ENCODE results near the gene LMNB1. TPM values are rescaled to one million over a fixed set of nuclear protein-coding genes. Genes with fewer than 3 reads are reported as not detected.

Gene LMNB1
- total and polyA plus RNA-seq, 2 of the 13 experiments (the other 11 are each of a cell fraction or from before 2014, with no cell fraction given) = 12.5 to 159 TPM

DNA sequence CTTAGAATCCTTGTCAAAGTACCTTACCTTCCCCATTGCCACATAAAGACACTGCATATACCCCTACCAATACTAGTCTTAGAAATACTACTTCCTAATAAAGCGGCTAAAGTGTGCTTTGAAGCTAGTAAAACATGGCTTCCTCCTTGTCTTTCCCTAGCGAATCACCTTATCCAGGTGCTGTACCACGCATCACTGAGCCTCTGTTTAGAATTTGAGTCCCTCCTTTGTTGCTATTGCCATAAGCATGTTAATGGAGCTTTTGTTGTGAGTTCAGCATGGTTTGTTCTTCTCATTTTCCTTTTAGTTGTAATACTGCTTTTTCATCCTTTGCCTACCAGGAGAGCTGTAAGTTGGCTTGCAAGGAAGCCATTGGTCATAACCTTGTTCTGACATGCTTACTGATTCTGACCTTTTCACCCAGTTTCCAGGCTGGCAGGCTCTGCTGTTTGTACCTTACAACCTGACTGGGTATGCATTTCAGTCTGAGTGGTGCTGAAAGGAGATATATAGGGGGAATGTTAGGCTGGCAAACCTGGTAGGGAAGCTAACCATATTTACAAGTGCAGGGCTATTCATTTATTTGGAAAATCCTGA lies 49.8 kb downstream of the LMNB1 start:
- WGBS (ENCODE audit: low lambda C conversion rate) = 75% methylated on average over 3 of the region's 3 CpGs
- TF ChIP-seq MIXL1 (CRISPR knock-in tag; IDR thresholded peaks at IDR 0.05) (no peak), KLF13 (CRISPR knock-in tag; IDR thresholded peaks at IDR 0.05) (no peak), PHF8 (CRISPR knock-in tag; IDR thresholded peaks at IDR 0.05) (no peak), ZMYM3 (CRISPR knock-in tag; IDR thresholded peaks at IDR 0.05) (no peak), TOPORS (CRISPR knock-in tag; IDR thresholded peaks at IDR 0.05) (no peak), ETV5 (CRISPR knock-in tag; IDR thresholded peaks at IDR 0.05; ENCODE audit: borderline replicate concordance) (no peak), PAX8 (CRISPR knock-in tag; IDR thresholded peaks at IDR 0.05; ENCODE audit: borderline replicate concordance) (no peak)
- TF ChIP-seq, protein P1, sequence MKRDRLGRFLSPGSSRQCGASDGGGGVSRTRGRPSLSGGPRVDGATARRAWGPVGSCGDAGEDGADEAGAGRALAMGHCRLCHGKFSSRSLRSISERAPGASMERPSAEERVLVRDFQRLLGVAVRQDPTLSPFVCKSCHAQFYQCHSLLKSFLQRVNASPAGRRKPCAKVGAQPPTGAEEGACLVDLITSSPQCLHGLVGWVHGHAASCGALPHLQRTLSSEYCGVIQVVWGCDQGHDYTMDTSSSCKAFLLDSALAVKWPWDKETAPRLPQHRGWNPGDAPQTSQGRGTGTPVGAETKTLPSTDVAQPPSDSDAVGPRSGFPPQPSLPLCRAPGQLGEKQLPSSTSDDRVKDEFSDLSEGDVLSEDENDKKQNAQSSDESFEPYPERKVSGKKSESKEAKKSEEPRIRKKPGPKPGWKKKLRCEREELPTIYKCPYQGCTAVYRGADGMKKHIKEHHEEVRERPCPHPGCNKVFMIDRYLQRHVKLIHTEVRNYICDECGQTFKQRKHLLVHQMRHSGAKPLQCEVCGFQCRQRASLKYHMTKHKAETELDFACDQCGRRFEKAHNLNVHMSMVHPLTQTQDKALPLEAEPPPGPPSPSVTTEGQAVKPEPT (CRISPR knock-in tag; IDR thresholded peaks at IDR 0.05; ENCODE audit: low read depth) = no peak
- no peaks in the 10 kb centered on the region for H3K27me3 ChIP-seq (ENCODE audit: control insufficient read depth in 1 of 2, insufficient read depth in 2 of 2, low read length in 2 of 2)
- H3K4me1 ChIP-seq (ENCODE audit: insufficient read depth, low read length) = no peaks in the 10 kb centered on the region
- no peaks in the 10 kb centered on the region for H3K9me3 ChIP-seq (ENCODE audit: low read length)
- no peaks in the 10 kb centered on the region for H4K20me1 ChIP-seq (ENCODE audit: insufficient read depth, low read length)
- no peak for ATAC-seq
- intact Hi-C loops (cut with micrococcal nuclease; ENCODE audit: unreplicated experiment) = no loop called here
- ChIA-PET CTCF (ENCODE audit: low intra/inter-chr PET ratio, low total read pairs) (no interaction called here), POLR2A (no interaction called here)
- no peak overlapping the region for H3K9ac ChIP-seq (ENCODE audit: insufficient read depth, low read depth, low read length)
- no peak for FAIRE-seq
- H3K4me3 ChIP-seq (replicated peaks in 1 of 3; ENCODE audit: insufficient read depth in 1 of 3, low read depth in 2 of 3, low read length in 3 of 3) = no peak overlapping the region
- H3K36me3 ChIP-seq (replicated peaks in 1 of 2; ENCODE audit: control insufficient read depth in 1 of 2, insufficient read depth in 2 of 2, low read length in 2 of 2) = peaks cover 22 to 87% of the 10 kb centered on the region in 2 experiments
- no peak overlapping the region for H3K4me2 ChIP-seq (ENCODE audit: low read depth, low read length)
- DNase-seq (ENCODE audit: low spot score) = no peak
- BruUV-seq (replicated peaks) = no TSS peak
- in situ Hi-C loops (cut with HindIII; ENCODE audit: extremely low pct_ligation_motif_present, low pct_unique_long_range_greater_than_20kb) = no loop called here
- H2AFZ ChIP-seq (ENCODE audit: low read length) = no peak overlapping the region
- no peaks in the 10 kb centered on the region for H3K79me2 ChIP-seq (ENCODE audit: insufficient read depth, low read length)
- no peak overlapping the region for H3K27ac ChIP-seq (ENCODE audit: extremely low read length, insufficient read depth, low read length)
